NB4 (cell line): Measurements from ENCODE around the gene SPRR1A.

Experiments
- MAX ChIP-seq: IDR thresholded peaks from 2 replicates; pipeline ENCODE4 v1.6.1; 2011; ENCODE audit warnings: low read depth, low read length
- MYC ChIP-seq: IDR thresholded peaks from 2 replicates; pipeline ENCODE4 v1.6.1; 2011; ENCODE audit warnings: low read depth, low read length
- POLR2A ChIP-seq: IDR thresholded peaks from 2 replicates; pipeline ENCODE4 v1.6.1; 2011; ENCODE audit warnings: mild to moderate bottlenecking; ENCODE audit not compliant: insufficient read length; ENCODE audit errors: extremely low read depth
- TF ChIP-seq, protein P1 (sequence below): IDR thresholded peaks from one replicate; pipeline ENCODE4 v1.5.1; 2012; ENCODE audit warnings: low read depth, low read length

- TF ChIP-seq, protein P1, sequence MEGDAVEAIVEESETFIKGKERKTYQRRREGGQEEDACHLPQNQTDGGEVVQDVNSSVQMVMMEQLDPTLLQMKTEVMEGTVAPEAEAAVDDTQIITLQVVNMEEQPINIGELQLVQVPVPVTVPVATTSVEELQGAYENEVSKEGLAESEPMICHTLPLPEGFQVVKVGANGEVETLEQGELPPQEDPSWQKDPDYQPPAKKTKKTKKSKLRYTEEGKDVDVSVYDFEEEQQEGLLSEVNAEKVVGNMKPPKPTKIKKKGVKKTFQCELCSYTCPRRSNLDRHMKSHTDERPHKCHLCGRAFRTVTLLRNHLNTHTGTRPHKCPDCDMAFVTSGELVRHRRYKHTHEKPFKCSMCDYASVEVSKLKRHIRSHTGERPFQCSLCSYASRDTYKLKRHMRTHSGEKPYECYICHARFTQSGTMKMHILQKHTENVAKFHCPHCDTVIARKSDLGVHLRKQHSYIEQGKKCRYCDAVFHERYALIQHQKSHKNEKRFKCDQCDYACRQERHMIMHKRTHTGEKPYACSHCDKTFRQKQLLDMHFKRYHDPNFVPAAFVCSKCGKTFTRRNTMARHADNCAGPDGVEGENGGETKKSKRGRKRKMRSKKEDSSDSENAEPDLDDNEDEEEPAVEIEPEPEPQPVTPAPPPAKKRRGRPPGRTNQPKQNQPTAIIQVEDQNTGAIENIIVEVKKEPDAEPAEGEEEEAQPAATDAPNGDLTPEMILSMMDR = no peak
- no peak for TF ChIP-seq POLR2A
- no peak for TF ChIP-seq MAX
- no peak for TF ChIP-seq MYC
Observed at GRCh38 chr1:152941037-152941711, 42.7 kb upstream of the SPRR1A start.
